Keratinocyte (primary cell): Measurements from ENCODE around the gene CA9. TPM values are rescaled to one million over a fixed set of nuclear protein-coding genes. Genes with fewer than 3 reads are reported as not detected.

Experiments used
- DNase-seq: peaks from one replicate; pipeline ENCODE4 v3.0.0-alpha.2; 2011; ENCODE audit warnings: low read depth, missing footprints, low spot score
- FAIRE-seq: peaks from 2 replicates; lab custom pipeline; 2011; peaks lifted over from hg19 to GRCh38; lab: Jason Lieb, UNC
- H2AFZ ChIP-seq: 2 replicates; pipeline ENCODE4 v1.6.0; 2012; ENCODE audit warnings: low read length, control low read depth, inconsistent platforms; ENCODE audit not compliant: control insufficient read depth
- H3K27ac ChIP-seq: 2 replicates; pipeline ENCODE4 v1.5.1; 2011; ENCODE audit warnings: low read length; ENCODE audit not compliant: control insufficient read depth, insufficient read depth
- H3K27me3 ChIP-seq: 3 replicates; pipeline ENCODE4 v1.6.0; 2011; ENCODE audit warnings: low read length; ENCODE audit not compliant: control insufficient read depth, insufficient read depth; ENCODE audit errors: extremely low read depth
- H3K36me3 ChIP-seq, 2 experiments: 2 replicates in 1 of 2; 3 replicates in 1 of 2; pipeline ENCODE4 v1.5.1; 2011; ENCODE audit warnings: low read length in 2 of 2, mild to moderate bottlenecking in 1 of 2; ENCODE audit not compliant: control insufficient read depth in 2 of 2, insufficient read depth in 2 of 2; ENCODE audit errors: extremely low read depth in 1 of 2
- H3K4me1 ChIP-seq: 3 replicates; pipeline ENCODE4 v1.5.1; 2011; ENCODE audit warnings: low read length; ENCODE audit not compliant: control insufficient read depth, insufficient read depth; ENCODE audit errors: extremely low read depth
- H3K4me2 ChIP-seq: 3 replicates; pipeline ENCODE4 v1.6.0; 2011; ENCODE audit warnings: low read depth, low read length; ENCODE audit not compliant: control insufficient read depth, insufficient read depth; ENCODE audit errors: extremely low read depth
- H3K4me3 ChIP-seq, 3 experiments: fragments of 200-600 bp in 1 of 3; sonication (generic) in 1 of 3; 2 replicates in 2 of 3; 3 replicates in 1 of 3; pipeline ENCODE4 v1.5.1; 2011 to 2016; ENCODE audit warnings: low read length in 3 of 3, mild to moderate bottlenecking in 3 of 3, control low read depth in 2 of 3, inconsistent platforms in 1 of 3, low read depth in 1 of 3, mixed read lengths in 1 of 3, mixed run types in 1 of 3, moderate library complexity in 1 of 3; ENCODE audit not compliant: control insufficient read depth in 2 of 3, insufficient read depth in 2 of 3; ENCODE audit errors: extremely low read depth in 1 of 3
- H3K79me2 ChIP-seq: 2 replicates; pipeline ENCODE4 v1.6.0; 2012; ENCODE audit warnings: low read length; ENCODE audit not compliant: control insufficient read depth, insufficient read depth
- H3K9ac ChIP-seq: 3 replicates; pipeline ENCODE4 v1.6.0; 2011; ENCODE audit warnings: low read length; ENCODE audit not compliant: control insufficient read depth, insufficient read depth; ENCODE audit errors: extremely low read depth
- H3K9me1 ChIP-seq: 3 replicates; pipeline ENCODE4 v1.6.0; 2011; ENCODE audit warnings: low read length; ENCODE audit not compliant: control insufficient read depth, insufficient read depth; ENCODE audit errors: extremely low read depth
- H3K9me3 ChIP-seq: 2 replicates; pipeline ENCODE4 v1.5.1; 2012; ENCODE audit warnings: low read depth, low read length; ENCODE audit not compliant: control insufficient read depth
- H4K20me1 ChIP-seq: 3 replicates; pipeline ENCODE4 v1.6.0; 2011; ENCODE audit warnings: low read length; ENCODE audit not compliant: control insufficient read depth, insufficient read depth; ENCODE audit errors: extremely low read depth
- CTCF ChIP-seq, 3 experiments: IDR thresholded peaks in 1 of 3; conservative IDR thresholded peaks in 1 of 3; optimal IDR thresholded peaks in 1 of 3; 2 replicates in 2 of 3; 3 replicates in 1 of 3; pipeline versions ENCODE3 to v1.5.1; 2011; ENCODE audit warnings: low read length in 3 of 3, mild to moderate bottlenecking in 3 of 3, moderate library complexity in 2 of 3, control low read depth in 1 of 3, inconsistent platforms in 1 of 3; ENCODE audit not compliant: insufficient read depth in 2 of 3; ENCODE audit errors: extremely low read depth in 1 of 3
- EZH2 ChIP-seq: IDR thresholded peaks from one replicate; pipeline ENCODE4 v1.6.1; 2012; ENCODE audit warnings: inconsistent platforms, mild to moderate bottlenecking, low read length, moderate library complexity
- dilution Hi-C: fragments of 300-500 bp; cut with MboI; formaldehyde crosslinking; loops from one replicate; pipeline ENCODE4 v1.7.0; 2020; ENCODE audit warnings: low sequenced_read_pairs; ENCODE audit not compliant: extremely low pct_ligation_motif_present
- polyA plus RNA-seq, 5 experiments: library from polyadenylated mRNA; depleted of rRNA in 3 of 5; stranded (reverse) in 3 of 5; stranded (forward) in 1 of 5; unstranded in 1 of 5; fragments of >200 nt; gene quantifications; 1 replicate in 1 of 5; 2 replicates in 3 of 5; 3 replicates in 1 of 5; pipeline versions ENCODE4 v1.2.1 to v1.2.3, GENCODE V29; 2011 to 2012; ENCODE audit warnings: missing spikeins in 2 of 5, low read depth in 1 of 5, low replicate concordance in 1 of 5

Gene CA9
- polyA plus RNA-seq, 1 donor (not counting 4 experiments of a cell fraction or from before 2014, with no cell fraction given): 7.2 TPM

- H3K27me3 ChIP-seq: peaks cover 3% of the 10 kb centered on the region
- H3K4me1 ChIP-seq: peaks cover 13% of the 10 kb centered on the region
- H3K4me2 ChIP-seq: no peak overlapping the region
- DNase-seq (no peak), FAIRE-seq (no peak)
- no peaks in the 10 kb centered on the region for H3K9me3 ChIP-seq
- dilution Hi-C loops: no loop called here
- H4K20me1 ChIP-seq: no peaks in the 10 kb centered on the region
- peaks cover 2% of the 10 kb centered on the region for H3K79me2 ChIP-seq
- no peak overlapping the region for H2AFZ ChIP-seq
- H3K9me1 ChIP-seq: no peaks in the 10 kb centered on the region
- TF ChIP-seq CTCF (optimal IDR thresholded peaks at IDR 0.05 in 1 of 3, IDR thresholded peaks at IDR 0.05 in 1 of 3, conservative IDR thresholded peaks at IDR 0.05 in 1 of 3; ENCODE audit: extremely low read depth in 1 of 3, insufficient read depth in 2 of 3, low read length in 3 of 3) (no peak), EZH2 (no peak)
- H3K4me3 ChIP-seq: no peak overlapping the region
- H3K36me3 ChIP-seq: peaks cover 0 to 1% of the 10 kb centered on the region in 2 experiments
- no peak overlapping the region for H3K9ac ChIP-seq
- H3K27ac ChIP-seq: no peak overlapping the region
These were observed 17.4 kb upstream of the CA9 start for GRCh38 chr9:35656348-35656747.

GRCh38 chr9:35656831-35657545 is 16.7 kb upstream of the CA9 start:
- no peak for DNase-seq
- peaks cover 3% of the 10 kb centered on the region for H3K27me3 ChIP-seq
- peak overlapping the region; percentile 2 to 67 (median 37) for H3K4me3 ChIP-seq
- H3K36me3 ChIP-seq: peaks cover 1 to 5% of the 10 kb centered on the region in 2 experiments
- H3K9me3 ChIP-seq: no peaks in the 10 kb centered on the region
- dilution Hi-C loops: no loop called here
- peaks cover 2% of the 10 kb centered on the region for H3K79me2 ChIP-seq
- H4K20me1 ChIP-seq: no peaks in the 10 kb centered on the region
- H3K27ac ChIP-seq: peak overlapping the region; percentile 59
- FAIRE-seq: no peak
- TF ChIP-seq EZH2 (no peak), CTCF (optimal IDR thresholded peaks at IDR 0.05 in 1 of 3, IDR thresholded peaks at IDR 0.05 in 1 of 3, conservative IDR thresholded peaks at IDR 0.05 in 1 of 3; ENCODE audit: extremely low read depth in 1 of 3, insufficient read depth in 2 of 3, low read length in 3 of 3) (no peak)
- H3K9me1 ChIP-seq: no peaks in the 10 kb centered on the region
- H2AFZ ChIP-seq: peak overlapping the region; percentile 90
- H3K9ac ChIP-seq: peak overlapping the region; percentile 82
- H3K4me1 ChIP-seq: peaks cover 13% of the 10 kb centered on the region
- H3K4me2 ChIP-seq: peak overlapping the region; percentile 87
